Measurements from ENCODE around the gene PRKAR1A. TPM values are rescaled to one million over a fixed set of nuclear protein-coding genes. Genes with fewer than 3 reads are reported as not detected.

Gene PRKAR1A
- total and polyA plus RNA-seq, 2 of the 8 experiments (the other 6 are each of a cell fraction or from before 2014, with no cell fraction given): 39.3 to 149 TPM

GRCh38 chr17:68512247-68512959 lies at the start of gene PRKAR1A (continued):
- TF ChIP-seq SP1 (IDR thresholded peaks at IDR 0.05; ENCODE audit: low read depth, low read length): peak; percentile 51; the same call in 1 of the 2 replicates
- TF ChIP-seq KDM1A (IDR thresholded peaks at IDR 0.05; ENCODE audit: borderline replicate concordance, low read length): no peak
- TF ChIP-seq TAF1 (IDR thresholded peaks at IDR 0.05; ENCODE audit: low read depth, low read length): peak; percentile 83
- TF ChIP-seq SIX5 (IDR thresholded peaks at IDR 0.05; ENCODE audit: low read depth, low read length): no peak
- TF ChIP-seq RXRA (IDR thresholded peaks at IDR 0.05; ENCODE audit: insufficient read depth, low read depth, low read length): no peak
